A549 treated with dexamethasone at 1 μM for 4 hours (cell line): ENCODE data around the gene GFAP. TPM values are rescaled to one million over a fixed set of nuclear protein-coding genes. Genes with fewer than 3 reads are reported as not detected.

Experiments
- total RNA-seq: library from RNA; stranded (reverse); fragments of 200-300 nt; extraction: Qiagen RNA extraction; gene quantifications from 5 replicates; pipeline ENCODE4 v1.2.3, GENCODE V29; 2022

GFAP gene
- 0.37 to 0.66 TPM (median 0.61 TPM) in 5 replicates for total RNA-seq

DNA sequence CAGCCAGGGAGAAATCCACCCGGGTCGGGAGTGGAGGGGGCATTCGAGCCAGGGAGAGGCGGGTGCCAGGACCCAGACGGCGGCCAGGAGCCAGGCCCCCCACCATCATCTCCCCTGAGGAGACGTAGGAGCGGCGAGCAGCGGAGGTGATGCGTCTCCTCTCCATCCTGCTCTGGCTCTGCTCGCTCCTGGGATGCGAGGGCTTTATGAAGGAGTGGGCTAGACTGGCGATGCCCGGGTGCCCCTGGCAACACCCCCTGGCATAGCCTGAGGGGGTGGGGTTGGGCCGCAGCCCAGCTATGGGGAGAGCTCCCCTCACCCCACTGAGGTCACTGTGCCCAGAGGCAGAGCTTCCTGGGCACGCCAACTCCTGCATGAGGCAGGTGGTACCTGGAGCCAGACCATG is at the start of gene GFAP:
Gene GFAP, minus strand, starts transcription at position 180 of the 406 bp plus-strand sequence. Its CDS starts 14 bp downstream, at position 166.

DNA sequence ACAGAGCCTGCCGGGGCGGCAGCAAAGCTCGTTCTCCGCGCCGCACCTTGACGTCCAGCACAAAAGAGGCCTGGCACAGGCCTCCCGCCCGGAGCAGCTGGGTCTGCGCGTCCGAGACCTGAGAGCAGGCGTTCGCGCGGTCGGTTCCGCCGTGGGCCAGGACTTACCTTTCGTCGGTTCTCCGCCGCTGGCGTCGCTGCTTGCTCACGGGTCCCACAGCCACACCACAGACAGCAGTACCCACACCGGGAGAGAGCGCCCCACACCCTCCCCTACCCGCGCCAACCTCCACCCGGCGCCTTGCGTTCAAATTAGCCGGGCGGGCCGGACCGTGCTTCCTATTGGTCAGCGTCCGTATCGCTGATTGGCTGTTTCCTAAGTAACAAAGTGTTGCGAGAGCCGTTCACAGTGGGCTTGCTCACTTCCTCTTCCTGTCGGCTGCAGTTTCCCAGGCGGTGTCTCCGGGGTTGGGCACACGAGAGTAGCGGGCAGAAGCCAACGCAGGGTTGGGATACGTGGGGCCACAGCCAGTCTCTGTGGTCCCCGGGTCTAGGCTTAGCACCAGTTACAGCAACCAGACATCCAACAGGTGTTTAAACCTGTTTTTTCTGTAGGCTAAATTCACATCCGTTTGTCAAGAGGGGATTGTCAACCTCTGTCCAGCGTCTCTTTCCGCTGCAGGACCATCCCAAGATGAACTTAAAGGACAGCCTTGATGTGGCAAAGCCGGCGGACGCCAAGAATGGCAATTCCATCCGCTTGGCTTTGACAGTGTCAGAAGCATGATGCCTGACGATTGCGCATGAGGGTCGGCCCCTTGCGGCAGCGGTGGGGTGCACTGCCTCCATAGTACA is 32.4 kb upstream of the GFAP start, which contains the start of gene KIF18B:
Gene KIF18B, minus strand, starts transcription at position 313 of the 854 bp plus-strand sequence. CDS start 11,429 bp downstream, outside the sequence.

DNA sequence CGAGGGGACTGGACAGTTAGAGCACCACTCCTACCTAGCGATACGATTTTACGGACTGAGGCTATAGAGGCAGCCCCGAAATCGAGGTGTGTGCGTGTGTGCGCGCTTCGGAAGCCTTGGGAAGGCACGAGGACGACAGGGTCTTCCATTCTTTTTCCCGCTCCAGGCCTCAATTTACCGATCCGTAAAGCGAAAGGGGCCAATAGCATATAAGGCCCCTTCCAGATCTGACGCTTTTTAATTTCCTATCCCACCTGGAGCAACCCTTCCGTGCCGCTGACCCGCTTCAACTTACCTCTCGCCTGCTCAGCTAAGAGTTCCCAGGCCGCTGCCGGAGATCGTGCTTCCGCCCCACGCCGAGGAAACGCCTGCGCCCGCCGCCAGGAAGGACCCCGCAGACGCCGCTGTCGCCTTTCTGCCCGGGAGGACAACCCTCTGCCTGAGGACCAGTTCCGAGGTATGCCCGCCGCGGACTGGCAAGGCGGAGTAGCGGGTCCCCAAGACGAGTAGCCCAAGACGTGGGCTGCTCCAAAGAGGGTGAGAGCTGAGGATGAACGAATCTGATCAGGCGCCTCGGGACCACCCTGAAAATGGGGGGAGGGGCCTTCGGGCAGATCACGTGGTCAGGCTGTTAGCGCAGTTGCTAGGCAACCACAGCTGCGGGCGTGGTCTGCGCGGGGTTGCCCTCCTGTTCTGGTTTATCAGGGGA is 16.1 kb downstream of the GFAP start, which contains the start of gene EFTUD2:
Gene EFTUD2, minus strand, starts transcription at position 372 of the 709 bp plus-strand sequence. CDS start 4,924 bp downstream, outside the sequence.

Other genes starting within 250 kb of the GFAP start
- 31.1 to 35.8 TPM (median 33.1 TPM) in 5 replicates for gene CCDC43, start 225.7 kb downstream of the GFAP start, total RNA-seq
- gene DBF4B, start 206.8 kb downstream of the GFAP start, total RNA-seq: 17.9 to 24.5 TPM (median 23.0 TPM) in 5 replicates
- gene ADAM11, start 156.5 kb downstream of the GFAP start, total RNA-seq: 1.2 to 2.2 TPM (median 1.9 TPM) in 5 replicates
- gene GJC1, start 85.2 kb downstream of the GFAP start, total RNA-seq: 24.4 to 34.2 TPM (median 32.2 TPM) in 5 replicates
- gene HIGD1B, start 67.6 kb downstream of the GFAP start, total RNA-seq: not detected in 5 replicates
- 142 to 168 TPM (median 157 TPM) in 5 replicates for gene EFTUD2, start 16.1 kb downstream of the GFAP start, total RNA-seq
- 23.4 to 41.8 TPM (median 41.7 TPM) in 5 replicates for gene KIF18B, start 32.3 kb upstream of the GFAP start, total RNA-seq
- 15.9 to 33.2 TPM (median 27.2 TPM) in 5 replicates for gene C1QL1, start 52.8 kb upstream of the GFAP start, total RNA-seq
- 14.4 to 20.1 TPM (median 18.1 TPM) in 5 replicates for gene DCAKD, start 136.1 kb upstream of the GFAP start, total RNA-seq
- 225 to 369 TPM (median 244 TPM) in 5 replicates for gene NMT1, start 145.8 kb upstream of the GFAP start, total RNA-seq
- 124 to 185 TPM (median 158 TPM) in 5 replicates for gene PLCD3, start 217.0 kb upstream of the GFAP start, total RNA-seq
- gene ACBD4, start 220.2 kb upstream of the GFAP start, total RNA-seq: 6.3 to 8.0 TPM (median 6.8 TPM) in 5 replicates
- gene HEXIM1, start 233.0 kb upstream of the GFAP start, total RNA-seq: 39.3 to 50.1 TPM (median 45.0 TPM) in 5 replicates
- 10.5 to 17.7 TPM (median 15.0 TPM) in 5 replicates for gene HEXIM2, start 246.4 kb upstream of the GFAP start, total RNA-seq